Left kidney (tissue), 2 donors: Measurements from ENCODE around the gene KDM4B. TPM values are rescaled to one million over a fixed set of nuclear protein-coding genes. Genes with fewer than 3 reads are reported as not detected.

Source experiments
- DNase-seq: peaks from one replicate; pipeline ENCODE4 v3.0.0-alpha.2; 2013
- polyA plus RNA-seq: library from polyadenylated mRNA; unstranded; fragments of 120-200 nt; gene quantifications from one replicate; pipeline ENCODE4 v1.2.1, GENCODE V29; 2013; ENCODE audit not compliant: insufficient read length

Gene KDM4B
- polyA plus RNA-seq, 1 donor: 24.4 TPM

DNA sequence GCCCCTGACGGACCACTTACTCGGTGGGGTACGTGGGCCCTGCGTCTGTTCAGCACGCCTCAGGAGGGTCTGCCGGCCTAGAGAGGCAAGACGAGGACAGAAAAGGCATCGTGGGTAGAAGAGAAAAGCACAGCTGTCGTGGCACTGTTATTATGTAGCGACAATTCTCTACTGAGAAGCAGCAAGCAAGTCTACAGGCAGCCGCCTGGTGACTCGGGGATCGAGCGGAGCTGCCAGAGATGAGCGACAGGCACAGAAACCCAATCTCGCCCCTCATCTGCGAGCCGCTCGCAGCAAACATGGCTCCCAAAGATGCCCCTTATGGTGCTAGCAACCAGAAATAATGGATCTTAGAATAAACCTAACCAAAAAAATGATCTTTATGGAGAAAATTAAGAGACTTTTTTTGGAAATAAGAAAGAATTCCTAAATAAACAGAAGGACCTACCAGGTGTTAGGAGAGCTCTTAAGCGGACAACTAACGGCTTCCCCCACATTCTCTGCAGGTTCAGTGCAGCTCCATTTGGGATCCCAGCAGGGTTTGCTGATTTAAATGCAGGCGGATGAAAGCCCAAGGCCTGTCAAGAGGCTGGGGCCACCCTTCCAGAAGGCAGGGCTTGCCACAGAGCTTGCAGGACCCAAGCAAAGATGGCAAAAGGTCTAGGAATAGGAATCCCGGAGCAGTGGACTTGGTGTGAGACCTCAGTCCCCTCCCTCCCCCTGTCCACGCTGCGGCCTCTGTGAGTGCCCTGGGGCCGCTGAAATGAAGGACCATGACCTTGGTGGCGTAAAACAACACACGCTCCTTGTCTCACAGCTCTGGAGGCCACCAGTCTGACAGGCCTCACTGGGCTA lies 152.6 kb downstream of the KDM4B start:
- DNase-seq: no peak

GRCh38 chr19:5122121-5122400 lies 153.1 kb downstream of the KDM4B start:
- DNase-seq: no peak

- DNase-seq: no peak
Observed at GRCh38 chr19:5122671-5123409, 153.9 kb downstream of the KDM4B start.

GRCh38 chr19:5123646-5124045 lies 154.7 kb downstream of the KDM4B start:
- DNase-seq: no peak

DNA sequence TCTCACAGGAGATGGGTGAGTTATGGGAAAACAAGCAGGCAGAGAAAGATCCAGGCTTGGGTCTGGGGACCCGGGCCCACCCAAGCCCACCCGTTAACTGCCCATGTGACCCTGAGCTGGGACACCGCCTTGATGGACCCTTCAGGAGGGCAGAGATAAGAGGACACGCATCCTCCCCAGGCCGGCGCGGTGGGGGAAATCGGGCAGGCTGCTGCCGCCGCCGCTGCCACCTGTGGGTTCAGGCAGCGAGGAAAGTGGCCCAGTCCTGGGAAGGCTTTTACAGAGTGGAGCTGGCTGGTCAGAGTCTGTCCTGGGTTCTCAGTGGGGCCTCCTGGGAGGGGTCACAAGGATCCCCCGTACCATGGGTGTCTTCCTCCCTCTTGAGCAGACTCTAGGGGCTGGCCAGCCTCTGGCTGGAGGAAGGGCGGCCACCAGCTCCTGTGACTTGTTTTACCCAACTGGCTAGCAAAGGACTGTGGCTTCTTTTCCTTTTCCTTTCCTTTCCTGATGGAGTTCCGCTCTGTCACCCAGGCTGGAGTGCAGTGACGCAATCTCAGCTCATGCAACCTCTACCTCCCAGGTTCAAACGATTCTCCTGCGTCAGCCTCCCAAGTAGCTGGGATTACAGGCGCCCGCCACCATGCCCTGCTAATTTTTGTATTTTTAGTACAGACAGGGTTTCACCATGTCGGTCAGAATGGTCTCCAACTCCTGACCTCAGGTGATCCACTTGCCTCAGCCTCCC lies 155.4 kb downstream of the KDM4B start:
- no peak for DNase-seq

DNA sequence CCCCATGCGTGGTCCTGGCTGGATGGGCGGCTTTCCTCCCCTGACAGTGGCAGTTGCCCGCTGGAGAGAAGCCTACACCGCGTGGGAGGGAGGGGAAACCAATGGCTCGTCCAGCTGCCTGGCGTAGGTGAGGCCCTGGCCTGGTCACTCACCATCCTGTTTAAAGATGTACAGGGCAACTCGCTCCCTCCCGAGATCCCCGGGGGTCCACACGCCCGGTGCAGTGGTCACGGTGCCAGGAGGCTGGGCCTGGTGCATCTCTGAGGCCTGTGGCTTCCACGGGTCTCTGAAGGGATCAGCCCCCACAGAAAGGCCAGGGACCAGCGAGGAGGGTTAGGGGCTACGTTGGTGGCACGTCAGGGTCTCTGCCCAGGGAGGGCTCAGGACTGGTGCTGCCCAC lies 156.5 kb downstream of the KDM4B start:
- no peak for DNase-seq

DNA sequence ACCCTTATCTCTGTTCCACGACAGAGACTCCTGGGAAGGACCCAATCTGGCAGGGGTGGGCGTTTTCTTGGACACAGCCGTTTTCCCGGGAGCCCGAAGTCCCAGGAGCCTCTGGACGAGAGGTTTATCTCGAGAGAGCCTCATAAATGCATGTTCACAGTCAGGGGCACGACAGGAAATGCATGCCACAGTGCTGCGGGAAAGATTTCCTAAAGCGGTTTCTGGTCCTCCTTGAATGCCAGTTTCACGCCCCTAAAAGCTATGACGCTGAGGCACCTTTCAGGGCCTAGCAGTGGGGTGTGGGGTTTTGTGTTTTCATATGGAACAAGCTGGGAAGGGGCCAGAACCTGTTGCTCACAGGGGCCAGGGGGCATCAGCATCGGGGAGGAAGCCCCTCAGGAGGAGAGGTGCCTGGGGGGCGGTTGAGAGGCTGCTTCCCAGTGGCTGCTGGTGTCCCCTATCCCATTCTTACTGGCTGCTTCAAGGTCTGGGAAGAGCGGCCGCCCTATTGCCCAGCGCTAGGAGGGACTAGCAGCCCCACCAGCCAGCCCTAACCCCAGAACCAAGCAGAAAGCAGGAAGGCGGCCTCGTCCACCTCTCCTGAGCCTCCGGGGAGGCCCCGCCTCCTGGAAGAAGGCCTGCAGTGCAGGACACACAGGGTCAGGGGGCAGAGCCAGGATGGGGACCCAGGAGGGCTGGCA lies 157.0 kb downstream of the KDM4B start:
- DNase-seq: no peak

GRCh38 chr19:5126498-5127223 lies 157.7 kb downstream of the KDM4B start:
- no peak for DNase-seq

- no peak for DNase-seq
Observed at GRCh38 chr19:5127717-5128116, 158.8 kb downstream of the KDM4B start.

DNA sequence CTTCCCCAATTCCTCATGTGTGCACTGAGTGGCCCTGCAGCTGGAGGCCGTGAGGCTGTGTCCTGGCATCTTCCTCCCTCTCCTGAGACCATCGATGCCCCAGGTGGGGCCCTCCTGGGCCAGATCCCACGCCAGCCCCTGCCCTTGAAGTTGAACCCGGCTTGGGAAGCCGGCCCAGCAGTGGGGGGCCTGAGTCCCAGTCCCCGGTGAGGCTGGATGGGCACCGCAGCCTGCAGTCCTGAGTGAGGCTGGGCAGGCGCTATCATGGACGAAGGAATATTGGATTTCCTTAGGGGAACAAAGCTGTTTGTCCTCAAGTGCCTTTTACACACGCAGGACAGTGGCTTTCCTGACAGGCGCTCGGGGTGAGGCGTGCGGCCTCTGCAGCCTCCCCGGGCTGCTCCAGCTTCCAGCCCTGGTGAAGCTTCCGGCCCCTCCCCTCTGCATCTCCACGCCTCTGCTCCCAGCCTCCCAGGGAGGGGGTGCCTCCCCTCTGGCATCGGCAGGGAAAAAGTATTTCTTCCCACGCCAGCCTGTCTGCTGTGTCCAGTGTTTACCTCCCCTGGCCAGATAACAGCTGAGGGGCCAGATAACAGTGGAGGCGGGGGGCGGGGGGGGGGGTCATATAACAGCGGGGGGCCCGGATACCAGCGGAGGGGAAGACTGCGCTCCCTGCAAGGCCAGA lies 159.5 kb downstream of the KDM4B start:
- peak; percentile 64 for DNase-seq

DNA sequence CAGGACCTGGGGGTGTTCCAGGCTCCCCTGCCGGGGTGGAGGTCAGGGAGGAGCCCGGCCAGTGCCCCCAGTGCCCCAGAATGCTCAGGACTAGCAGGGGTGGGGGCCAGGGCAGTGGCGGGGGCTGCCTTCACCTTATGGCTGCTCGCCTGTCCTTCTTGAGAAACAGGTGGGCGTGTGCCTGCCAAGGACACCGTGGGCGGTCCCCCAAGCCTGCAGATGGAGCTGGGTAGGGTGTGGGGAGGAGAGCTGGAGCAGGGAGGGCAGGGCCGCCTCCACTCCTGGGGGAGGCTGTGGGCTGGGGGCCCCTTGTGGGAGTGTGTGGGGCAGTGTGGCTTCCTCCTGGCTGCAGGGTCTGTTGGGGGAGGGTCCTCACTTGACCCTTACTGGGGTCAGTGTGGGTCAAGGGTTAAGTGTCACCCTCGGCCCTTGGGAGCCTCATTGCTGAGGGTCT lies 160.1 kb downstream of the KDM4B start:
- no peak for DNase-seq

DNA sequence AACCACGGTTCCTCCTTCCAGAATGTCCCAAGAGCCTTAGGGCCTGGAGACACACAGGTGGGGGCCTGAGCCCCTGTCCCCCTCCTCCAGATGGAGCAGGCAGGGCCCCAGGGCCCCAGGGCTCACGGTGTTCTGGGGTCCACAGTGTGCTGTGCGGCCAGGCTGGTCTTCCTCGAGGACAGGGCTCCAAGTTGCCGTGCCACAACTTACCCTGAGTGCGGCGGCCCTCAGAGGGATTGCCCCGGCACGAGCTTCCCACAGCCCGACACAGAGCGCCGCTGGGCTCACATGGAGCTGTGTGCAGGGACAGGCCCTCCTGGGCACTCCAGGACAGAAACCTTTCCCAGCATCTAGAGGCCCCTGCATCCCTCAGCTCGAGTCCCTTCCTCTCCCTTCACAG lies 160.8 kb downstream of the KDM4B start:
- DNase-seq: no peak

- DNase-seq: no peak
Observed at GRCh38 chr19:5130371-5131030, 161.6 kb downstream of the KDM4B start.

DNA sequence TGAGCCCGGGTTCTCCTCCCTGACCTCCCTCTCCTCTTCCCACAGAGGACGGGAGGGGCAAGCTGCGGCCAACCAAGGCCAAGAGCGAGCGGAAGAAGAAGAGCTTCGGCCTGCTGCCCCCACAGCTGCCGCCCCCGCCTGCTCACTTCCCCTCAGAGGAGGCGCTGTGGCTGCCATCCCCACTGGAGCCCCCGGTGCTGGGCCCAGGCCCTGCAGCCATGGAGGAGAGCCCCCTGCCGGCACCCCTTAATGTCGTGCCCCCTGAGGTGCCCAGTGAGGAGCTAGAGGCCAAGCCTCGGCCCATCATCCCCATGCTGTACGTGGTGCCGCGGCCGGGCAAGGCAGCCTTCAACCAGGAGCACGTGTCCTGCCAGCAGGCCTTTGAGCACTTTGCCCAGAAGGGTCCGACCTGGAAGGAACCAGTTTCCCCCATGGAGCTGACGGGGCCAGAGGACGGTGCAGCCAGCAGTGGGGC lies 162.2 kb downstream of the KDM4B start:
- no peak for DNase-seq

DNA sequence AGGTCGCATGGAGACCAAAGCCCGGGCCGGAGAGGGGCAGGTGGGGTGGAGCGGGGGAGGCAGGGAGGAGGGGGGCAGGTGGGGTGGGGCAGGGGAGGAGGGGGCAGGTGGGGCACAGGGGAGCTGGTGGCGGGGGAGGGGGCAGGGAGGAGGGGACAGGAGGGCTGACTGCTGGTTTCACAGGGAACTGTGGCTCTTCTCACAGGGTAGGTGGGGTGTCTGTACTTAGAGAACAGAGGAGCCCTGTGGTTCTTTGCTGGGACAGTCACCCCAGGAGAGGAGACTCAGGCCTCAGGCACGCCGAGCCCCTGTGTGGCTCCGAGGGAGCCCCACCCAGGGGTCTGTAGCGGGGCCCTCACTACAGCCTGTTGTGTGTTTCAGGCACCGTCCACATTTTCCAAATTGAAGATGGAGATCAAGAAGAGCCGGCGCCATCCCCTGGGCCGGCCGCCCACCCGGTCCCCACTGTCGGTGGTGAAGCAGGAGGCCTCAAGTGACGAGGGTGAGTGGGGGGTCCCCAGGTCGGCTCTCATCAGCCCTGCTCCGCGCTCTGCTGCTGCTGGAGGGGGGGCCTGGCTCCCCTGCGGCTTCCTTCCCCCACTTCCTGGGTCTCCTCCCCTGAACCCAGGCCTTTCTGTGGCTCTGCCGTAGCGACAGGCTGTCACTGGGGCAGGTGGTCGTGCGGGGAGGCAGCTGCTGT lies 162.7 kb downstream of the KDM4B start:
- no peak for DNase-seq

GRCh38 chr19:5132206-5132560 lies 163.3 kb downstream of the KDM4B start:
- DNase-seq: no peak

DNA sequence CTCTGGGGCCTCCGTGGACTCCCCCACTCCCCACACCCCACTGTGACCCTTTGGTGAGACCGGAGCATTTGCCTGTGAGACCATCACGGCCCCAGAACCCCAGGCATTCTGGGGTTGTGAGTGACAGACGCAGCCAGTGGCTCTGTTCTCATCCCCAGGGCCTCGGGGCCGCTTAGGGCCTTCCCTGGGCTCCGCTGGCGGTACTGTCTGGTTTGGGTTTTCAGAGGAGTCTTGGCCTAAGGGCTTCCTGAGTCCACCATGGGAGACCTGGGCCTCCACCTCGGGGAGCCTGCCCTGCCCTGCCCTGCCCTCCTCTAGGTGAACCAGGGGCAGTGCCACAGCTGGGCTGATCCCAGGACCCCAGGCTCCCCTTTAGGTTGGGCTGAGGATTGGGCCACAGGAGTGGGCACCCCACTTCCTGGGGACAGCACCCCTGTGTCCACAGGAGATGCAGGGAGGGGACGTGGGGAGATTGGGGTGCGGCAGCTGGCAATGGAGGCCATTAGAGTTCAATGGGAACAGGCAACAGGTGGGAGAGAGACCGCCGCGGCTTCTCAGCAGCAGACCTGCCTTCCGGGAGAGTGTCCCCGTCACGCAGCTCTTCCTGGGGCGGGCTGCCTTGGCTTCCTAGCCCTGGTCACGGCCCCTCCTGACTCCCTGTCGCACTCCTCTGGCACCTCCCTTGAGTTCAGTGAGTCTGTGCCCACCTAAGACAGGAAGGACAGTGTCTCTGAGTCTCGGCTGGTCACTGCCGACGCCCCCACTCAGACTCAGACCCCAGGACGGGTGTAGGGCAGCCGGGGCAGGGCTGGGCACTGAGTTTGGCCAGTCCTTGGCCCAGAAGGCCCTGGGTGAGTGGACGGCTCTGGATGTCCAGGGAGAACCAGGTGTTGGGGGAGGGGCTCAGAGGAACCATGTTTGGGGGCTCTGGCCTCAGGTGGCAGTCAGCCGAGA lies 164.1 kb downstream of the KDM4B start:
- no peak for DNase-seq

DNA sequence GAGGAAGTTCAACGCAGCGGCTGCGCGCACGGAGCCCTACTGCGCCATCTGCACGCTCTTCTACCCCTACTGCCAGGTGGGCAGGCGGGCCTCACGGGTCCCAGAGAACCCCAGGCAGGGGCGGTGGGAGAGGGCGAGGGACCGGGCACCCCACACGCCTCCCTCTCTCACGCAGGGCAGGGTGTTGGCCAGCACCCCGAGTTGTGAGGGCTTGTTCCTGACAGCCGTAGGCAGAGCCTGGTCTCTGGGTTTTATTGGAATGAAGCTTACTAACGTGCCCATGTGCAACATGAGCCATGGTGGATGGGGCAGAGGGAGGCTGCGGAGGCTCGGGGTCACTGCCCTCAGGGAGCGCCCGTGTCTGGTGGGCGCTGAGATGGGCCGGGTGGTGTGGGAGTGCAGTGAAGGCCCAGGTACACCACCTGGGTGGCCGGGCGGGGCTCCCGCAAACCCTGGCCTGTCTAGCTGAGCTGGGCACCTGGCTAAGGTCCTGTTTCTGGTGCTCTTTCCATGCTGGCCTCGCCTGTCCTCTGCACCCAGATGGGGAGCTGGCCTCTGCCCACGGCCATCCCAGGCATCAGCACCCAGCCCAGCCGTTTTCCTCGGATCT lies 165.2 kb downstream of the KDM4B start:
- DNase-seq: no peak
